ENCODE measurements around the gene LINGO3.

GRCh38 chr19:2261438-2262172 lies 46.3 kb downstream of the LINGO3 start:
- TF ChIP-seq CTCF (conservative IDR thresholded peaks at IDR 0.05; ENCODE audit: low read depth in 2 of 2) (peak; percentile 76 to 82), EZH2 (IDR thresholded peaks at IDR 0.05; ENCODE audit: low read depth, unreplicated experiment) (no peak), POLR2AphosphoS5 (IDR thresholded peaks at IDR 0.05; ENCODE audit: low read depth) (no peak), ETS1 (IDR thresholded peaks at IDR 0.05) (no peak), ZNF462 (CRISPR knock-in tag; IDR thresholded peaks at IDR 0.05) (no peak), EZH2phosphoT487 (IDR thresholded peaks at IDR 0.05; ENCODE audit: unreplicated experiment) (no peak), REST (IDR thresholded peaks at IDR 0.05; ENCODE audit: unreplicated experiment) (no peak), JUNB (IDR thresholded peaks at IDR 0.05; ENCODE audit: unreplicated experiment) (no peak), CREB1 (CRISPR knock-in tag; IDR thresholded peaks at IDR 0.05; ENCODE audit: low read depth) (0 out of 2 replicates have a peak, but pooled peaks have one; percentile 25), NANOG (IDR thresholded peaks at IDR 0.05; ENCODE audit: borderline replicate concordance) (no peak)

Measured in GM23338 (cell line).